GM19452 (cell line): ENCODE measurements around the gene TAF15.
A peak's percentile ranks its signal among the peaks of the same experiment; 100 is the strongest.

ENCODE experiments used
- ATAC-seq: cut with Tn5 transposase; IDR thresholded peaks from one replicate; pipeline ENCODE4 v1.9.1; 2021; ENCODE audit not compliant: unreplicated experiment

The TAF15 gene

GRCh38 chr17:35808962-35809854 is at the start of gene TAF15:
TSS of gene TAF15 (plus strand) at chr17:35809484. CDS start at chr17:35809570, 86 bp downstream.
- peak; percentile 91 for ATAC-seq

- ATAC-seq = no peak
Observed at GRCh38 chr17:35760587-35760986, 48.7 kb upstream of the TAF15 start, which contains the start of gene C17orf50. TSS of gene C17orf50 (plus strand) at chr17:35760887. CDS start at chr17:35760942, 55 bp downstream.

DNA sequence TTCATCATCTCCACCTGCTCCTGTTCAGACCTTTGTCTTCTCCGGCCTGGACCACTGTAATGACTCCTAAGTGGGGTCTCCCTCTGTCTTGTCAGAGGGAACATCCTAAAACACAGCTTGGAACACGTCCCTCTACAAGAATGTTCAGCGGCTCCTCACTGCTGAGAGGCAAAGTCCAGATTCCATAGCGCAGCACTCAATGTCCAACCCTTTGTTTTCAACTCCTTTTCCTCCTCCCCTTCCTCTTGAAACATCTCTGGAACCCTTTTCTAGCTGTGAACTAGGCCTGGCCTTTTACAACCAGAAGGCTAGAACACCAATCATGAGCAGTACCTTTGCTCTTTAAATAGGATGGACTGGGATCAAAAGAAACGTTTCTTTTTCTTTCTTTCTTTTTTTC is 47.7 kb upstream of the TAF15 start:
- no peak for ATAC-seq

DNA sequence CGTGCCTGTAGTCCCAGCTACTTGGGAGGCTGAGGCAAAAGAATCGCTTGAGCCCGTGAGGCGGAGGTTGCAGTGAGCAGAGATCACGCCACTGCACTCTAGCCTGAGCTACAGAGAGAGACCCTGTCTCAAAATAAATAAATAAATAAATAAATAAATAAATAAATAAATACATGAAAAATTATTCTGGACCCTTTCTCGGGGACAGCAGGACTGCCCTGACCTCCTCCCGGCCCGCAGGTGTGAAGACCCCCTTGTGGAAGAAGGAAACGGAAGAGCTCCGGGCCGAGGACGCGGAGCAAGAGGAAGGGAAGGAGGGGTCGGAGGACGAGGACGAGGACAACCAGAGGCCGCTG is 45.5 kb upstream of the TAF15 start:
- ATAC-seq = no peak

GRCh38 chr17:35764123-35764991 is 44.9 kb upstream of the TAF15 start:
- peak; percentile 85 for ATAC-seq

GRCh38 chr17:35765086-35765710 is 44.1 kb upstream of the TAF15 start:
- no peak for ATAC-seq

DNA sequence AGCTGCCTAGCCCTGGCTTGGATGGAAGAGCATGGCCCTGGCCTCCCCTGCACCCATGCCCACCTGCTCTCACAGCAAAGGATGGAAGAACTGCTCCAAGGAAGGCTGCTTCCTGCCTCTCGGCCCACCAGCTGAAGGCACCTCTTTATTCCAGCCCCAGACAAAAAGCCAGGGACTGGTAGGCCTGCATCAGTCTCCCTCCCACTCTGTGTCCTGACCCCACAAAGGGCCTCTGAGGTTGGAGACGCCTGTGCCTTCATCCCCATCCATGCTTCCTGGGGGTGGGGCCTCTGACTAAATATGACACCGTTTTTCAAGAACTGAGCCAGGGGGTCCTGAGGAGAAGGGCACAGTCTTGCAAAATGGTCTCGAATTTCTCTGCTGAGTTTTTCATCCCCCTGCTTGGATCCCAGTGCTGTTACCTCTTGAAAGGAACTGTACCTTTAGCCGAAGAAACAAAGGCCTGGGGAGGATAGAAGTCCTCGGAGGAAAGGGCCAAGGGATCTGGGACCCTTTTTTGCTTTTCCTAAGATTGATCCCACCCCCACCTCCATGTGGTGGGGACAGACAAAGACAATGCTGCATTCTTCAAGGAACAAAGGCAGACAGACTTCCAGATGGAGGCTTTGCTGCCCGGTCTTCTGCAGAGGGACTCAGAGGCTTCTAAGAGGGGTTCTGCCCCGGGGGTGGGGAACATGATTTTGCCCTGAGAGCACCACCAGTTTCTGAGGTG is 43.4 kb upstream of the TAF15 start:
- ATAC-seq = no peak

- no peak for ATAC-seq
Observed at GRCh38 chr17:35766489-35766877, 42.8 kb upstream of the TAF15 start.

GRCh38 chr17:35766903-35767510 is 42.3 kb upstream of the TAF15 start:
- ATAC-seq = no peak

- no peak for ATAC-seq
Observed at GRCh38 chr17:35768797-35769196, 40.5 kb upstream of the TAF15 start.

- ATAC-seq = no peak
Observed at GRCh38 chr17:35769895-35770486, 39.3 kb upstream of the TAF15 start.

DNA sequence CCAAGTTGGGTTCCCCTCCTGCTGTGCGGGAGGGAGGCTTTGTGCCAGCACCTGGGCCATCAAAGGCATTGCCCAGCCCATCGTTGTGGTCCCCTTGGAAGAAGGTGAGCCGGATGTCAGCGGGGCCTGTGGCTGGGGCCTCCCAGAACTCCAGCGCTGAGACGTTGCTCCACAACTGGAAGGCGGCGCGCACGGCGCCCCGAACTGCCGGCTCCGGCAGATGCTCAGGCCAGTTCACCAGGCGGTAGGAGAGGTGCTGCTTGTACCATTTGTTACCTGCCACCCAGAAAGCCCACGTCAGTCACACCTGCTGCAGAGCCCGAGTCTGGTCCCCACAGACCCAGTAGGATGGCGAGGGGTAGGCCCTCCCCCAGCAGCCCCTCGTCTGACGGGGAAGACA is 36.2 kb upstream of the TAF15 start:
- no peak for ATAC-seq

GRCh38 chr17:35773679-35774425 is 35.4 kb upstream of the TAF15 start:
- ATAC-seq = no peak

DNA sequence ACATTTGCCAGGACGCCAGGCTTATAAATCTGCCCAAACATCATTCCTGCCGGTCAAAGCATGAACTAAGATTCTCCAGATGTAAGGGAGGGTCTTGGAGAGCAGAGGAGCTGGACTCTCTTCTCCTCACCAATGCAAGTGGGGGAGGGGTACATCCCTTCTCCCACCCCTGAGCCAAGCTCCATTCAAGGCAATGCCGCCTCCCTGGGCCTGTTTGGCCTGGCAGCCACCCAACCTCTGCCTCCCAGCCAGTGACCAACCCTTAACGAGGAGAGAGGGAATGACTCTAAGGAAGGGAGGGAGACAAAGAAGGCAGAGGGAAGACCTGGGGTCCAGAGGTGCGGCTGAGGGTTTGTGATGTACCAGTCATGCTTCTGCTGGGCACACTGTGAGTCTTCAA is 34.8 kb upstream of the TAF15 start:
- ATAC-seq = no peak

DNA sequence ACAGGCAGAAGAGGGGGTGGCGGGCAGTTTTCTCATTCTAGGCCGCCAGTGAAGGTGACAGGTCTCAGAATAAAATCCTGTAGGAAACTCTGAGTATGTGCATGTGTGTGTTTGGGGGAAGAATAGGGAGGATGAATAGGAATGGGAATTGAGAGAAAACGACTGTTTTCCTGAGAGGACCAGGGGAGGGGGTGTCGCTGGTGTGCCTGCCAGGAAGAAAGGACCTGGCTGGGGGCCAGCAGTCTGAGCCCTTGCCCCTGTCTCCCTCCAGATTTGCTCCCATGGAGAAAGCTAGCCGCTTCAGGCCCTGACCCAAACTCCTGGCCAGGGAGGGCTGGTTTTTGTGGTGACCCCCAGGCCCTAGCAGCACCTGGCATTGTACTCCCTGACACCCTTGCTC is 34.2 kb upstream of the TAF15 start:
- no peak for ATAC-seq

GRCh38 chr17:35775583-35775982 is 33.7 kb upstream of the TAF15 start:
- no peak for ATAC-seq

DNA sequence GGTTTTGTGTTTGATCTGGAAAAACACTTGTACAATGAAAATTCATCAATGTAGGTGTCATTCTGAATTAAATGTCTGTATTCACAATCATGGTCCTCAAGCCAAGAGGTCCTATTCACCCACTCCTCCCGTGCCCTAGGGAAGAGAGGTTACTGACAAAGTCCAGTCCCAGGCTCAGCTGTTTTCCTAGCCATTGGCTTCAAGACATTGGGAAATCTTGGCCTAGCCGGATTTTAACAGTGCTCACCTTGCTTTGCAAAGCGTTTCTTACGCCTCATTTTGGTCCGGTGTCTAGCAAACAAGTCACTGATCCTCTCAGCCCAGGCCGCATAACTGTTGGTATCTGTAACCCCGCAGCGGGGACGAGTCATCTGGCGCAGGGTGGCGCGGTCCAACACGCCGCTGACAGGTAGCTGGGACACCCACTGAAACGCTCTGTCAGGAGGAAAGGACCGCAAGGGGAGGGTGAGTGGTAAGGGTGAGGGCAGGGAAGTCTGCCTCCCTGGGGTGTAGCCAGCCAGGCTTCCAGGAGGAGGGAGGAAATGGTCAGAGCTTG is 30.6 kb upstream of the TAF15 start:
- no peak for ATAC-seq

DNA sequence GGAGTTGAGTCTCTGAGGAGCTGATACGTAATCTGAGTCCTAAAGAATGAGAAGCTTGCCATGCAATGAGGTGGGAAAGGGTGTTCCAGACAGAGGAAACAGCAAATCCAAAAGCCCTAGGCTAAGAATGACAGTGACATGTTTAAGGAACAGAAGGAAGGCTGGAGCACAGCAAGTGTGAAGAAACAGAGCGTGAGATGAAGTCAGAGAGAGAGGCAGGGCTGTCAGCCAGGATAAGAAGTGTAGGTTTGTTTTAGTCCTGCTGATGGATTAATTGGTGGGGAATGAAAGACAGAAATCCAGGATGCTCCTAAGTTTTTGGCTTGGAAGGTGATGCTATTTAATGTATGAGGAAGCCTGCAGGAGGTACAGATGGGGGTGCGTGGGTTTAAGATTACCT is 28.3 kb upstream of the TAF15 start:
- ATAC-seq = no peak

DNA sequence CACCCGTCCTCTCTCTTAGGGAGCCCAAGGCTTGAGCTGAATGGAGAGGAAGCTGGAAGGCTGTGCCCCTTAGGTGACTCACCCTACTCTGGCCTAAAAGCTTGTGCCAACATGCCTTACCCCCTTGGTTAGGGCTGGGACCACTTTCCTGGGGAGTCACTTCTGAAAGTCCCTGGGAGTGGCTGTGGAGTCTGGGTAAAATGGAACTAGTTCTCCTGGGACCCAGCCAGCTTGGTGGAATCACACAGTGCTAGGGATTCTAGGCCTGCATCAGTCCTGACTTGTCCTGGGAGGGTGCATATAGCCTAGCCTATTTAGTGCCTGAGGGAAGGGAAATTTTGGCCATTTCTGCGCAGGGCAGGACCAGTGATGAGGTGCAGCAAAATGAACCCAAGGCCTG is 24.4 kb upstream of the TAF15 start:
- no peak for ATAC-seq
